ENCODE data around the gene ALDH8A1. TPM values are rescaled to one million over a fixed set of nuclear protein-coding genes. Genes with fewer than 3 reads are reported as not detected.

The ALDH8A1 gene
- total and polyA plus RNA-seq, 2 experiments from 2014 or later = 8.0 to 9.9 TPM

GRCh38 chr6:134995536-134995935 is 45.6 kb upstream of the ALDH8A1 start:
- H3K27me3 ChIP-seq = no peaks in the 10 kb centered on the region
- no peaks in the 10 kb centered on the region for H3K9me3 ChIP-seq (ENCODE audit: low read depth)
- WGBS (ENCODE audit: low lambda C conversion rate, missing lambda C conversion rate) = 89% methylated on average over 1 of the region's 1 CpG
- no peak overlapping the region for H3K4me3 ChIP-seq
- H3K4me2 ChIP-seq = no peak overlapping the region
- H2AFZ ChIP-seq = no peak overlapping the region
- no peaks in the 10 kb centered on the region for H3K4me1 ChIP-seq (ENCODE audit: insufficient read depth)
- H3K9me2 ChIP-seq (replicated peaks; ENCODE audit: insufficient read depth) = no peaks in the 10 kb centered on the region
- no peaks in the 10 kb centered on the region for H4K20me1 ChIP-seq (ENCODE audit: insufficient read depth, poor library complexity, severe bottlenecking)
- TF ChIP-seq CTCF (IDR thresholded peaks at IDR 0.05; ENCODE audit: poor library complexity) (no peak), EZH2phosphoT487 (IDR thresholded peaks at IDR 0.05; ENCODE audit: low read depth, severe bottlenecking, unreplicated experiment) (no peak), EZH2 (IDR thresholded peaks at IDR 0.05; ENCODE audit: borderline replicate concordance) (no peak)
- H3K27ac ChIP-seq = no peak overlapping the region
- no peaks in the 10 kb centered on the region for H3K36me3 ChIP-seq (replicated peaks; ENCODE audit: insufficient read depth, low read depth)
- no peaks in the 10 kb centered on the region for H3K79me2 ChIP-seq
- DNase-seq (ENCODE audit: low spot score) = no peak

- no peak overlapping the region for H3K27ac ChIP-seq
- H4K20me1 ChIP-seq (ENCODE audit: insufficient read depth, poor library complexity, severe bottlenecking) = no peaks in the 10 kb centered on the region
- H3K9me2 ChIP-seq (replicated peaks; ENCODE audit: insufficient read depth) = no peaks in the 10 kb centered on the region
- H3K4me2 ChIP-seq = no peak overlapping the region
- no peaks in the 10 kb centered on the region for H3K36me3 ChIP-seq (replicated peaks; ENCODE audit: insufficient read depth, low read depth)
- no peak for DNase-seq (ENCODE audit: low spot score)
- H3K4me3 ChIP-seq = no peak overlapping the region
- H3K27me3 ChIP-seq = no peaks in the 10 kb centered on the region
- TF ChIP-seq EZH2 (IDR thresholded peaks at IDR 0.05; ENCODE audit: borderline replicate concordance) (no peak), EZH2phosphoT487 (IDR thresholded peaks at IDR 0.05; ENCODE audit: low read depth, severe bottlenecking, unreplicated experiment) (no peak), CTCF (IDR thresholded peaks at IDR 0.05; ENCODE audit: poor library complexity) (no peak)
- H3K9me3 ChIP-seq (ENCODE audit: low read depth) = no peaks in the 10 kb centered on the region
- no peaks in the 10 kb centered on the region for H3K4me1 ChIP-seq (ENCODE audit: insufficient read depth)
- no peak overlapping the region for H2AFZ ChIP-seq
- H3K79me2 ChIP-seq = no peaks in the 10 kb centered on the region
Measured at GRCh38 chr6:134994431-134994830, 44.5 kb upstream of the ALDH8A1 start.

- no peaks in the 10 kb centered on the region for H3K79me2 ChIP-seq
- H3K36me3 ChIP-seq (replicated peaks; ENCODE audit: insufficient read depth, low read depth) = no peaks in the 10 kb centered on the region
- no peak overlapping the region for H3K4me3 ChIP-seq
- no peaks in the 10 kb centered on the region for H3K4me1 ChIP-seq (ENCODE audit: insufficient read depth)
- no peaks in the 10 kb centered on the region for H3K9me3 ChIP-seq (ENCODE audit: low read depth)
- TF ChIP-seq EZH2phosphoT487 (IDR thresholded peaks at IDR 0.05; ENCODE audit: low read depth, severe bottlenecking, unreplicated experiment) = no peak
- TF ChIP-seq CTCF (IDR thresholded peaks at IDR 0.05; ENCODE audit: poor library complexity) = no peak
- no peak for TF ChIP-seq EZH2 (IDR thresholded peaks at IDR 0.05; ENCODE audit: borderline replicate concordance)
- H2AFZ ChIP-seq = no peak overlapping the region
- 97% methylated on average over 6 of the region's 6 CpGs for WGBS (ENCODE audit: low lambda C conversion rate, missing lambda C conversion rate)
- no peaks in the 10 kb centered on the region for H3K27me3 ChIP-seq
- no peak overlapping the region for H3K4me2 ChIP-seq
- H3K9me2 ChIP-seq (replicated peaks; ENCODE audit: insufficient read depth) = no peaks in the 10 kb centered on the region
- no peaks in the 10 kb centered on the region for H4K20me1 ChIP-seq (ENCODE audit: insufficient read depth, poor library complexity, severe bottlenecking)
- no peak overlapping the region for H3K27ac ChIP-seq
- DNase-seq (ENCODE audit: low spot score) = no peak
Measured at GRCh38 chr6:134992155-134992554, 42.3 kb upstream of the ALDH8A1 start.

GRCh38 chr6:134990262-134990661 is 40.4 kb upstream of the ALDH8A1 start:
- Histone ChIP-seq H3K4me3 (no peak overlapping the region), H3K4me2 (no peak overlapping the region), H3K9me3 (ENCODE audit: low read depth) (no peaks in the 10 kb centered on the region), H4K20me1 (ENCODE audit: insufficient read depth, poor library complexity, severe bottlenecking) (no peaks in the 10 kb centered on the region), H3K27me3 (no peaks in the 10 kb centered on the region), H3K4me1 (ENCODE audit: insufficient read depth) (no peaks in the 10 kb centered on the region), H2AFZ (no peak overlapping the region), H3K27ac (no peak overlapping the region), H3K36me3 (replicated peaks; ENCODE audit: insufficient read depth, low read depth) (no peaks in the 10 kb centered on the region), H3K9me2 (replicated peaks; ENCODE audit: insufficient read depth) (no peaks in the 10 kb centered on the region), H3K79me2 (no peaks in the 10 kb centered on the region)
- DNase-seq (ENCODE audit: low spot score) = no peak
- 98% methylated on average over 3 of the region's 3 CpGs for WGBS (ENCODE audit: low lambda C conversion rate, missing lambda C conversion rate)
- TF ChIP-seq EZH2 (IDR thresholded peaks at IDR 0.05; ENCODE audit: borderline replicate concordance) (no peak), CTCF (IDR thresholded peaks at IDR 0.05; ENCODE audit: poor library complexity) (no peak), EZH2phosphoT487 (IDR thresholded peaks at IDR 0.05; ENCODE audit: low read depth, severe bottlenecking, unreplicated experiment) (no peak)

Data from hepatocyte (in vitro differentiated cells).